NAMALWA (cell line): ENCODE measurements around the gene PLXNA4.

Experiments used
- DNase-seq: peaks from one replicate; pipeline ENCODE4 v3.0.0-alpha.2; 2015; ENCODE audit warnings: low spot score

The PLXNA4 gene

DNA sequence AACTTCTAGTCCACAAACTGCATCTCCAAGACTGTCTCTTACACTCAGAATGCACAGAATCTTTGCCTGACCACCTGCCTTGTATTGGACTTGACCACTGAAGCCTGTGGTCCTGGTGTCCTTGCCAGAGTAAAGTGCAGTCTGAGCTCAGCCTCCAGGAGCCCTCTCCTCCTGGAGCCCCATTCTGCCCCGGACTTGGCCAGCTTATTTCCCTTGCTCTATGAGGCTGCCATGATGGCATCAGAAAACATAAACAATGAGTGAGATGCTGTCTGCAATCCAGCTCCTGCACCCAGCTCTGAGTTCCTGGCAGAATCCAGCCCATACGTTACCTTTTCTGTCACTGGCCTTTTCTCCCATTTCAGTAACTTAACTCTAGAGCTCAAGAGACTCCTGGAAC is 494.6 kb downstream of the PLXNA4 start:
- DNase-seq, result no peak

- no peak for DNase-seq
Observed at GRCh38 chr7:132080967-132081668, 495.2 kb downstream of the PLXNA4 start.

- DNase-seq, result no peak
Observed at GRCh38 chr7:132080467-132080866, 495.8 kb downstream of the PLXNA4 start.

DNA sequence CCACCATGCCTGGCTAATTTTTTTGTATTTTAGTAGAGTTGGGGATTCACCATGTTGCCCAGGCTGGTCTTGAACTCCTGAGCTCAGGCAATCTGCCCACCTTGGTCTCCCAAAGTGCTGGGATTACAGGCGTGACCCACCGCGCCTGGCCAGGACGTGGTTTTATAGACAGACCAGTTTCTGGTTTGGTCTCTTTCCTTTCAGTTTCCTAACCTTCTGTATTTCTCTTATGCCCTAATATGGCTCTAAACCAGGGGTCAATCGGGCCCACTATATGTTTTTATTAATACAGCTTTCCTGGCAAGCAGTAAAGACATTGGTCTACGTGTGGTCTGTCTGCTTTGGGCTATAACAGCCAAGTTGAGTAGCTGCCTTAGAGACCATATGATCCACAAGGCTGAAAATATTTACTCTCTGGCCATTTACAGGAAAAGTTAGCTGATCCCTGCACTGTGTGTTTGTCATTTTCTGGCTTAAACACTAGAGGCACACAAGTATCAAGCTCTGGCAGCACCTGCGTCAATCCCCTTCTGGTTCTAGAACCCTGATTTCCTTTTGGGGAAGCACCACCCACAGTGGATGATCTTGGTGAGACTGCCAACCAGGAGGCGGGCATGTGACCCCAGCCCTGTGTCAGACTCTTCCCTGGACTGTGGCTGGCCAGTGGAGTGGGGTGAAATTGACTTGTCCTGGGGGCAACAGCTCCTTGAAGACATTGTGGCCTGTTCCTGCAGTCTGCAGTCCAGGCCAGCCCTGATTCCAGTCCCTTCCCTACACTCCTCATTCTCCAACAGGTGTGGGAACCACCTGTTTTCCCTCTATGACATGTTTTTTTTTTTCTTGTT is 497.2 kb downstream of the PLXNA4 start:
- peak; percentile 7 for DNase-seq

- DNase-seq, result no peak
Observed at GRCh38 chr7:132077971-132078685, 498.1 kb downstream of the PLXNA4 start.

- no peak for DNase-seq
Observed at GRCh38 chr7:132076301-132077035, 499.8 kb downstream of the PLXNA4 start.

DNA sequence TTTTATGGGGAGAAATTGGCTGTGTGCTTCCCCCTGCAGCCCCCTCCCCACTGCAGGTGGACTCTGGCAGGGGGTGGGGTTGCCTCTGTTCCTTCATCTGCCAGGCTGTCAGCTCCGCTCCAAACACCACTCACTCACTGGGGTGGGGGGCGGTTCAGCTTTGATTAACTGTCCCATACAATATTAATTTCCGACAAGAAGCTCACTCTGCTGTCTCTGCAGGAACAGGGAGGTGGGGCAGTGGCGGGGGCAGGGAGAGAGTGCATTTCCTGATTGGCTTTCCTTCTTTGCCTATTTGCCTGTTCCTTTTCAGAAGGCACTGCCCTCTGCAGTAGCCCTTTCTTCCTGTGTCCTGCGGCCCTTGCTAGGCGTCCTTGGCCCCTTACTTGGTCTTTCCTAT is 500.8 kb downstream of the PLXNA4 start:
- DNase-seq, result no peak

- no peak for DNase-seq
Observed at GRCh38 chr7:132073920-132074589, 502.2 kb downstream of the PLXNA4 start.
